Activated CD4-positive, alpha-beta T cell treated with anti-CD3 and anti-CD28 coated beads for 36 hours (primary cell): ENCODE data around the gene PCLO. TPM values are rescaled to one million over a fixed set of nuclear protein-coding genes. Genes with fewer than 3 reads are reported as not detected.
"Not testable (repeated sequence)": the region's sequence is repeated elsewhere in the genome, so short reads cannot be mapped to it uniquely, and the experiment has no call there.

Source experiments
- ATAC-seq: fragments of 200-7000 bp; cut with Tn5 transposase; one replicate; pipeline ENCODE4 v1.10.0; 2021; ENCODE audit warnings: mild to moderate bottlenecking, moderate library complexity
- CTCF ChIA-PET: fragments of 350-600 bp; sonication (Branson Sonifier 250); formaldehyde crosslinking; loops from one replicate; lab custom pipeline; 2021; ENCODE audit warnings: antibody characterized with exemption; lab: Charles Lee
- POLR2A ChIA-PET: fragments of 350-600 bp; sonication (Branson Sonifier 250); formaldehyde crosslinking; loops from one replicate; lab custom pipeline; 2021; ENCODE audit warnings: antibody characterized with exemption, inconsistent platforms; lab: Charles Lee
- DNase-seq: peaks from one replicate; pipeline ENCODE4 v3.0.0-alpha.2; 2020
- H3K27ac Mint-ChIP-seq: one replicate; pipeline ENCODE4 v1.8.0; 2021; ENCODE audit warnings: mixed read lengths
- H3K27me3 Mint-ChIP-seq: one replicate; pipeline ENCODE4 v1.8.0; 2021; ENCODE audit warnings: mixed read lengths
- H3K36me3 Mint-ChIP-seq: one replicate; pipeline ENCODE4 v1.8.0; 2021; ENCODE audit warnings: low read depth, mixed read lengths
- H3K4me1 Mint-ChIP-seq: one replicate; pipeline ENCODE4 v1.8.0; 2021; ENCODE audit warnings: mixed read lengths
- H3K4me3 Mint-ChIP-seq: one replicate; pipeline ENCODE4 v1.8.0; 2021; ENCODE audit warnings: mild to moderate bottlenecking, moderate library complexity, mixed read lengths
- H3K9me3 Mint-ChIP-seq: one replicate; pipeline ENCODE4 v1.8.0; 2021; ENCODE audit warnings: low read depth, mixed read lengths
- intact Hi-C, 2 experiments: fragments of 100-400 bp; cut with DNase I in 1 of 2; cut with micrococcal nuclease in 1 of 2; formaldehyde crosslinking; loops; one replicate each; pipeline versions ENCODE4 v1.14.2 to v1.15.1; 2022 to 2024; cut with DNase I, micrococcal nuclease
- total RNA-seq, 2 experiments: library from RNA; stranded (reverse); gene quantifications; one replicate each; pipeline ENCODE4 v1.2.3, GENCODE V29; 2021

The PCLO gene
- total RNA-seq, 2 experiments from 2014 or later, result under 0.01 TPM; not detected in 1

GRCh38 chr7:83085299-83085698, 77.4 kb downstream of the PCLO start:
- intact Hi-C loops, result no loop called here
- Mint-ChIP-seq H3K4me3 (no peak overlapping the region), H3K36me3 (no peaks in the 10 kb centered on the region), H3K27me3 (no peaks in the 10 kb centered on the region), H3K4me1 (no peaks in the 10 kb centered on the region), H3K9me3 (no peaks in the 10 kb centered on the region), H3K27ac (no peak overlapping the region)
- DNase-seq, result no peak
- no peak for ATAC-seq
- ChIA-PET CTCF (no interaction called here), POLR2A (no interaction called here)

- H3K4me1 Mint-ChIP-seq, H3K4me3 Mint-ChIP-seq, CTCF ChIA-PET, ATAC-seq, DNase-seq, H3K36me3 Mint-ChIP-seq, H3K27me3 Mint-ChIP-seq, POLR2A ChIA-PET, H3K9me3 Mint-ChIP-seq, H3K27ac Mint-ChIP-seq, intact Hi-C loops: not testable (repeated sequence)
These were observed 82.8 kb downstream of the PCLO start for GRCh38 chr7:83079879-83080278.

GRCh38 chr7:83077328-83077727, 85.4 kb downstream of the PCLO start:
- Mint-ChIP-seq H3K9me3 (no peaks in the 10 kb centered on the region), H3K36me3 (no peaks in the 10 kb centered on the region), H3K27ac (no peak overlapping the region), H3K4me3 (no peak overlapping the region), H3K27me3 (no peaks in the 10 kb centered on the region), H3K4me1 (no peaks in the 10 kb centered on the region)
- no peak for ATAC-seq
- DNase-seq, result no peak
- intact Hi-C loops, result no loop called here
- CTCF ChIA-PET, result no interaction called here
- POLR2A ChIA-PET, result no interaction called here

- CTCF ChIA-PET, result no interaction called here
- Mint-ChIP-seq H3K27ac (no peak overlapping the region), H3K4me3 (no peak overlapping the region), H3K36me3 (no peaks in the 10 kb centered on the region), H3K27me3 (no peaks in the 10 kb centered on the region), H3K9me3 (peaks cover 3% of the 10 kb centered on the region), H3K4me1 (no peaks in the 10 kb centered on the region)
- ATAC-seq, result no peak
- intact Hi-C loops, result no loop called here
- DNase-seq, result no peak
- POLR2A ChIA-PET, result no interaction called here
These were observed 89.8 kb downstream of the PCLO start for GRCh38 chr7:83072576-83073517.

- no peak for DNase-seq
- intact Hi-C loops, result no loop called here
- POLR2A ChIA-PET, result no interaction called here
- Mint-ChIP-seq H3K36me3 (no peaks in the 10 kb centered on the region), H3K9me3 (peaks cover 4% of the 10 kb centered on the region), H3K4me3 (no peak overlapping the region), H3K27me3 (no peaks in the 10 kb centered on the region), H3K4me1 (no peaks in the 10 kb centered on the region), H3K27ac (no peak overlapping the region)
- ATAC-seq, result no peak
- CTCF ChIA-PET, result no interaction called here
These were observed 97.0 kb downstream of the PCLO start for GRCh38 chr7:83065714-83066113.

- H3K27me3 Mint-ChIP-seq, result no peaks in the 10 kb centered on the region
- H3K27ac Mint-ChIP-seq, result no peak overlapping the region
- no peak overlapping the region for H3K4me3 Mint-ChIP-seq
- POLR2A ChIA-PET, result no interaction called here
- no peaks in the 10 kb centered on the region for H3K36me3 Mint-ChIP-seq
- intact Hi-C loops, result no loop called here
- H3K4me1 Mint-ChIP-seq, result no peaks in the 10 kb centered on the region
- ATAC-seq (no peak), DNase-seq (no peak)
- CTCF ChIA-PET, result interaction anchor here (0.8 kb wide), 1 partner anchor 196 kb away, joined by 3 read pairs; no protein-coding TSS in a partner anchor
- H3K9me3 Mint-ChIP-seq, result peaks cover 2% of the 10 kb centered on the region
These were observed 102.5 kb downstream of the PCLO start for GRCh38 chr7:83060218-83060617.

GRCh38 chr7:83058667-83059066, 104.0 kb downstream of the PCLO start:
- no peaks in the 10 kb centered on the region for H3K36me3 Mint-ChIP-seq
- CTCF ChIA-PET, result no interaction called here

GRCh38 chr7:83055197-83055596, 107.5 kb downstream of the PCLO start:
- H3K4me3 Mint-ChIP-seq, result no peak overlapping the region
- DNase-seq (no peak), ATAC-seq (no peak)
- no peak overlapping the region for H3K27ac Mint-ChIP-seq
- POLR2A ChIA-PET, result no interaction called here
- CTCF ChIA-PET, result no interaction called here
- H3K4me1 Mint-ChIP-seq, result no peaks in the 10 kb centered on the region
- no peaks in the 10 kb centered on the region for H3K27me3 Mint-ChIP-seq
- H3K9me3 Mint-ChIP-seq, result peaks cover 2% of the 10 kb centered on the region
- intact Hi-C loops, result no loop called here
- no peaks in the 10 kb centered on the region for H3K36me3 Mint-ChIP-seq

More at GRCh38 chr7:83058667-83059066, 104.0 kb downstream of the PCLO start:
- POLR2A ChIA-PET, result no interaction called here
- no peaks in the 10 kb centered on the region for H3K4me1 Mint-ChIP-seq
- intact Hi-C loops, result no loop called here
- H3K9me3 Mint-ChIP-seq, result peaks cover 2% of the 10 kb centered on the region
- ATAC-seq (no peak), DNase-seq (no peak)
- no peak overlapping the region for H3K27ac Mint-ChIP-seq
- no peak overlapping the region for H3K4me3 Mint-ChIP-seq
- H3K27me3 Mint-ChIP-seq, result no peaks in the 10 kb centered on the region

GRCh38 chr7:83054472-83054871, 108.2 kb downstream of the PCLO start:
- peaks cover 2% of the 10 kb centered on the region for H3K9me3 Mint-ChIP-seq
- H3K4me3 Mint-ChIP-seq, result no peak overlapping the region
- DNase-seq (no peak), ATAC-seq (no peak)
- no peaks in the 10 kb centered on the region for H3K36me3 Mint-ChIP-seq
- ChIA-PET CTCF (no interaction called here), POLR2A (no interaction called here)
- H3K4me1 Mint-ChIP-seq, result no peaks in the 10 kb centered on the region
- intact Hi-C loops, result no loop called here
- H3K27ac Mint-ChIP-seq, result no peak overlapping the region
- no peaks in the 10 kb centered on the region for H3K27me3 Mint-ChIP-seq

- no peaks in the 10 kb centered on the region for H3K27me3 Mint-ChIP-seq
- no peak overlapping the region for H3K4me3 Mint-ChIP-seq
- intact Hi-C loops, result no loop called here
- no peaks in the 10 kb centered on the region for H3K4me1 Mint-ChIP-seq
- no peak overlapping the region for H3K27ac Mint-ChIP-seq
- CTCF ChIA-PET, result no interaction called here
- POLR2A ChIA-PET, result no interaction called here
- H3K36me3 Mint-ChIP-seq, result no peaks in the 10 kb centered on the region
- peaks cover 2% of the 10 kb centered on the region for H3K9me3 Mint-ChIP-seq
- ATAC-seq, result no peak
- no peak for DNase-seq
These were observed 108.7 kb downstream of the PCLO start for GRCh38 chr7:83053965-83054364.

GRCh38 chr7:83040484-83040883, 122.2 kb downstream of the PCLO start:
- CTCF ChIA-PET, result no interaction called here
- H3K4me1 Mint-ChIP-seq, result no peaks in the 10 kb centered on the region
- ATAC-seq, result no peak

GRCh38 chr7:83038787-83039186, 123.9 kb downstream of the PCLO start:
- POLR2A ChIA-PET, result no interaction called here
- no peaks in the 10 kb centered on the region for H3K36me3 Mint-ChIP-seq

More at GRCh38 chr7:83040484-83040883, 122.2 kb downstream of the PCLO start:
- H3K36me3 Mint-ChIP-seq, result no peaks in the 10 kb centered on the region
- intact Hi-C loops, result no loop called here
- POLR2A ChIA-PET, result no interaction called here
- H3K27ac Mint-ChIP-seq, result no peak overlapping the region
- no peaks in the 10 kb centered on the region for H3K27me3 Mint-ChIP-seq
- peaks cover 2% of the 10 kb centered on the region for H3K9me3 Mint-ChIP-seq
- no peak for DNase-seq
- no peak overlapping the region for H3K4me3 Mint-ChIP-seq

More at GRCh38 chr7:83038787-83039186, 123.9 kb downstream of the PCLO start:
- intact Hi-C loops, result no loop called here
- DNase-seq (no peak), ATAC-seq (no peak)
- CTCF ChIA-PET, result no interaction called here
- Mint-ChIP-seq H3K9me3 (peaks cover 2% of the 10 kb centered on the region), H3K27ac (no peak overlapping the region), H3K4me1 (no peaks in the 10 kb centered on the region), H3K27me3 (no peaks in the 10 kb centered on the region), H3K4me3 (no peak overlapping the region)
